ENCODE data around the gene KLHL25. TPM values are rescaled to one million over a fixed set of nuclear protein-coding genes. Genes with fewer than 3 reads are reported as not detected.
A peak's percentile ranks its signal among the peaks of the same experiment; 100 is the strongest.

The KLHL25 gene
- total and polyA plus RNA-seq, 2 of the 8 experiments (the other 6 are each of a cell fraction or from before 2014, with no cell fraction given) = 16.5 to 22.0 TPM

DNA sequence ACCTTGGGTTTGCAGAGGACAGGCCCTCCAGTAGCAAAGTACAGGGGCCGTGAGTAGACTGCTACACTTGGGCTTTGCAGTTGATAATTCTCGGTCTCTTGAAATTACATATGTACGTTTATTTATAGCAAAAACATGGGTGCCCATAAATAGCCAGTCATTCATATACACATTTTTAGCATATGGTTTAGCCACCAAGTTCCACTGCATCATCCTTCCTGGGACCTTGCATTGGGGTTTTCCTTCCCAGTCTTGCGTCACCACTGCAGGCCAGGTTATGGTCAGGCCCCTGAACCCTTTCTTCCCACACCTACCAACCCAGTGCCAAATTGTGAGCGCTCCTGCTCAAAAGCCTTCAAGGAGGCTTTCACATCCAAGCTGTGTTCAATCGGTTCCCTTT, 12.7 kb downstream of the KLHL25 start:
- H3K23ac ChIP-seq (ENCODE audit: insufficient read length) = no peak overlapping the region
- no peak overlapping the region for H2BK20ac ChIP-seq (ENCODE audit: low read length)
- H3K18ac ChIP-seq (ENCODE audit: extremely low read depth, low read length) = no peak overlapping the region
- DNase-seq (ENCODE audit: low read depth in 1 of 2, low spot score in 2 of 2) = no peak
- no peaks in the 10 kb centered on the region for H3K27me3 ChIP-seq (replicated peaks in 1 of 4; ENCODE audit: control insufficient read depth in 3 of 4, extremely low read depth in 1 of 4, insufficient read depth in 3 of 4, low read length in 3 of 4)
- H4K91ac ChIP-seq (replicated peaks; ENCODE audit: insufficient read length, low read length) = no peak overlapping the region
- H2BK120ac ChIP-seq (replicated peaks; ENCODE audit: low read depth, low read length) = no peak overlapping the region
- no peak overlapping the region for H2BK15ac ChIP-seq (ENCODE audit: low read length)
- no peak overlapping the region for H3K56ac ChIP-seq (replicated peaks; ENCODE audit: insufficient read length, low read depth, low read length)
- no peak for FAIRE-seq
- no peaks in the 10 kb centered on the region for H3K23me2 ChIP-seq (ENCODE audit: low read depth, low read length)
- H4K20me1 ChIP-seq (replicated peaks in 1 of 2; ENCODE audit: control insufficient read depth in 1 of 2, insufficient read depth in 2 of 2, low read length in 2 of 2) = peaks cover 24 to 29% of the 10 kb centered on the region in 2 experiments
- no peak overlapping the region for H3K4me2 ChIP-seq (ENCODE audit: insufficient read depth in 1 of 2, low read depth in 2 of 2, low read length in 2 of 2)
- H4K8ac ChIP-seq (ENCODE audit: extremely low read depth, insufficient read depth, low read length) = no peak overlapping the region; the same call in 1 of the 2 replicates
- H3K14ac ChIP-seq (ENCODE audit: insufficient read length) = no peak overlapping the region
- no peak overlapping the region for H3K4me3 ChIP-seq (ENCODE audit: extremely low read depth in 1 of 4, insufficient read depth in 2 of 4, low read depth in 3 of 4, low read length in 4 of 4)
- H2AK5ac ChIP-seq (ENCODE audit: low read depth, low read length) = no peak overlapping the region
- no peak overlapping the region for H2BK12ac ChIP-seq (ENCODE audit: low read depth, low read length)
- POLR2A ChIA-PET (ENCODE audit: partially characterized antibody) = interaction anchor here (0.8 to 1.0 kb wide), 2 partner anchors 10 to 12 kb away, joined by 3 to 5 read pairs; no protein-coding TSS in a partner anchor
- no peaks in the 10 kb centered on the region for H3K36me3 ChIP-seq (ENCODE audit: control insufficient read depth in 2 of 4, insufficient read depth in 4 of 4, low read length in 3 of 4)
- peaks cover 38% of the 10 kb centered on the region for H3K79me1 ChIP-seq (ENCODE audit: low read depth, low read length)
- WGBS, 2 experiments (ENCODE audit: extremely low coverage in 1 of 2, insufficient coverage in 1 of 2, insufficient read length in 1 of 2, insufficient replicate concordance in 2 of 2, low coverage in 1 of 2, low lambda C conversion rate in 2 of 2, missing lambda C conversion rate in 1 of 2) = 93% methylated on average over 6 of the region's 6 CpGs; no CpG with 5 or more reads in 1 of the 2 experiments
- H2AFZ ChIP-seq (ENCODE audit: low read length) = no peak overlapping the region
- H2BK5ac ChIP-seq (ENCODE audit: low read depth, low read length) = no peak overlapping the region
- H3K79me2 ChIP-seq (ENCODE audit: control insufficient read depth in 1 of 2, insufficient read depth in 2 of 2, low read length in 2 of 2) = peaks cover 0 to 95% of the 10 kb centered on the region in 2 experiments; a peak in 3 of 4 replicates
- TF ChIP-seq CEBPB (IDR thresholded peaks at IDR 0.05; ENCODE audit: low read depth, low read length) (peak; percentile 39; the same call in 1 of the 2 replicates), SAP30 (IDR thresholded peaks at IDR 0.05; ENCODE audit: insufficient read depth, insufficient replicate concordance, low read length) (no peak)
- H3K9me3 ChIP-seq (ENCODE audit: insufficient read depth in 2 of 2, low read depth in 1 of 2, low read length in 1 of 2) = no peaks in the 10 kb centered on the region
- H3K4me1 ChIP-seq (replicated peaks in 1 of 4; ENCODE audit: control insufficient read depth in 3 of 4, insufficient read depth in 4 of 4, low read length in 3 of 4) = peaks cover 0 to 12% (median 8%) of the 10 kb centered on the region in 4 experiments; a peak in 6 of 7 replicates
- no peak overlapping the region for H3K9ac ChIP-seq (replicated peaks in 1 of 4; ENCODE audit: extremely low read depth in 1 of 4, low read depth in 3 of 4, low read length in 3 of 4)
- CTCF ChIA-PET (ENCODE audit: partially characterized antibody) = interaction anchor here (0.6 to 1.4 kb wide), 2 partner anchors 49 to 466 kb away, joined by 3 to 6 read pairs; no protein-coding TSS in a partner anchor
- H3K27ac ChIP-seq (ENCODE audit: low read depth, low read length) = no peak overlapping the region
- H3K4ac ChIP-seq (replicated peaks; ENCODE audit: insufficient read length, low read depth, low read length) = no peak overlapping the region
- H4K5ac ChIP-seq (ENCODE audit: insufficient read length, low read depth, low read length) = no peak overlapping the region
